ENCODE data around the gene MED26.

The MED26 gene

DNA sequence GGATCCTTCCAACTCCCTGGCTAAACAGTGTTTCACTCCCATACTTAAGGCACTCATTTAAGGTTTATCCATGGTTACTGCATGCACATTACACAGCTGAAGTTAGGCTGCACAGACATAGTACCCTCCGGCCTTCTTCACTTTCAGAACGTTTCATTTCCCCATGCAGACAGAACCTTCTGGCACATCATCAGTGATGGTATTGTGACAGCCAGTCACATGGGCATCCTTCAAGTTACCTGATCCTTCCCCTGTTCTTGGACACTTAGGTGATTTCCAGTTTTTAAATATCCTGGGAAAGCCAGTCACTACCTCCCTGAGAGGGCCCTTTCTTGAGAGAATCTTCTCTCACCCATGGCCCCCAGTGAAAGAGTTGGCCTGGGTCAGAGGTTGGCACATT is 22.8 kb upstream of the MED26 start:
- DNase-seq, result no peak

DNA sequence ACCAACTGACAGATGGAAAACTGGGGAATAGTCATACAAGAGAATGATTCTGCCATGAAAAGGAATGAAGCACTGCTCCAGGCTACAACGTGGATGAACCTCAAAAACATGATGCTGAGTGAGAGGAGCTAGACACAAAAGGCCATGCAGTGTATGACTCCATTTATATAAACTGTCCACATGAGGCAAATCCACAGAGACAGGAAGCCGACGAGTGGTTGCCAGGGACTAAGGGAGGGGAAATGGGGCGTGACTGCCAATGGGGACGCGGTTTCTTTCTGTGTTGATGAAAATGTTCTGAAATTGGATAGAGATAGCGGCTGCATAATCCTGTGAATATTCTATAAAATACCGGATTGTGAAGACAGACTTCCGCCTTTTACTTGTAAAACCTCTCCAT is 21.7 kb upstream of the MED26 start:
- DNase-seq, result peak; percentile 11

DNA sequence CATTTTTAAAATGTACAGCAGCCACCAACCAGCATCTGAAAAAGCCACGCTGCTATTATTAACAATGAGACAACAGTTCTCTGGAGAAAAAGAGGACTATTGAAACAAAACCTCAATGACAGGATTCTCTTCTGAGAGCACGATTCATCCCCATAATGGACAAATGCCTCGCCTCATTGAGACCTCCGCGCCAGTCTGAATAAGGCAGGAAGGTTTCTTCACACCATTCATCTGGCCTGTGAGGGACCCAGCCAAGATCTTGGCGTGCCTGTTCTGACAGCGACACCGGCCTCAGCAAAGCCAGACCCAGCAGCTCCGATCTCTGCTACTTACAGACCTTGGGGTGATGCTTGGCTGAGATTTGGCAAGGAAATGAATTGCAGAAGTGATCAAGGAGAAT is 17.1 kb upstream of the MED26 start:
- no peak for DNase-seq

DNA sequence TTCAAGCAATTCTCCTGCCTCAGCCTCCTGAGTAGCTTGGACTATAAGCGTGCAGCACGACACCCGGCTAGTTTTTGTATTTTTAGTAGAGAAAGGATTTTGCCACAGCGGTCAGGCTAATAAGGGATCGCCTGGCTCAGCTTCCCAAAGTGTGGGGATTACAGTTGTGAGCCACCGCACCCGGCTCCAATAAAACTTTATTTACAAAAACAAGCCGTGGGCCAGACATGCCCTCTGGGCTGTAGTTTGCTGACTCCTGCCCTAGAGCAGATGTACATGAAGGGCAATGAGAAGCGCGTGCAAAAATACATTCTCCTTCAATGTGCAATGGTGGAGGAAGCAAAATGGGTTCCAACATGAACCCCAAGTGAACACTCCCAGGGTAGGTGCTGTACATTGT is 13.7 kb upstream of the MED26 start:
- DNase-seq, result no peak

DNA sequence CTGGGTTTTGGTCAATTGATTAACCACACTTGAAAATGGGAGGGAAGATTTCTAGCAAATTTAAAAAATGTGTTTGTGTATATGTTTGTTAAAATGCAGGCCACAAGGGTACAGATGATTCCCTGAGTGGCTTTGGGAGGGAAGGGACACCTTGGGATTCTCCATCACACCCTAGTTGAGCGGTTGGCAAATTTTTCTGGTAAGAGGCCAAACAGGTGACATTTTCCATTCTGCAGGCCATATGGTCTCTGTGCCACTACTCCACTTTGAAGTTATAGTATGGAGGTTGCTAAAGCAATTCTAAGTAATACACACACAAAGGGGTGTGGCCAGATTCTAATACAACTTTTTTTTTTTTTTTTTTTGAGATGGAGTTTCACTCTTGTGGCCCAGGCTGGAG is 12.9 kb upstream of the MED26 start:
- no peak for DNase-seq

DNA sequence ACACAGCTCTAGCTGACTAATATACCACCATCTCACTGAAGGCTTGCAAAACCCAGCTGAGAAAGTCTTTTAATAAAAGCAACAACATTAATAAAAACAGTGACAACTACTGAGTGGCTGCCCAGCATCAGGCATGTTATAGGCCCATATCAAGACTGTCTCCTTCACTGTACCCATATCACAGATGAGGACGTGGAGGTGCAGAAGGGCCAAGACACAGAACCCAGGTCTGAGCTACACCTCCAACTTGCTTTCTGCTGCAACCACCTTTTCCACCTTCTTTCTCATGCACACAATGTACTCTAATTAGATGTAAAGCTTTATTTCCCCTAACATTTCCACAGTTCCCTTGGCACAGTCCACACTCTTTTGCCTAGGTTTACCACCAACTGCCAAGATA is 10.7 kb upstream of the MED26 start:
- no peak for DNase-seq

DNA sequence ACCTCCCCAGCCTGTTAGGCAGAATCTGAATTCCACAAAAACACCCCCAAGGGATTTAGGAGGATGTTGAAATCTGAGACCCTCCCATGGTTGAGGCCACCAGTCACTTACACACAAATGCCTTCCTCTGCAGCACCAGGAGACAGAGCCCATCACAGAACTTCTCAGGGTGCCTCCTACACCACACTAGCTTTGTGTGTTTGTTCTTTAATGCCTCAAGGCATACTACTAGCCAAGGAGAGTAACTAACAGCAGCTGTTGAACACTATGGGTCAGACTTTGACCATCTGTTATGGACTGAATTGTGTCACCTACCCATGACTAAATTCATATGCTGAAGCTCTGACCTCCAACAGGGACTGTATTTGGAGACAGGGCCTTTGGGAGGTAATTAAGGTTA is 9.5 kb upstream of the MED26 start:
- no peak for DNase-seq

DNA sequence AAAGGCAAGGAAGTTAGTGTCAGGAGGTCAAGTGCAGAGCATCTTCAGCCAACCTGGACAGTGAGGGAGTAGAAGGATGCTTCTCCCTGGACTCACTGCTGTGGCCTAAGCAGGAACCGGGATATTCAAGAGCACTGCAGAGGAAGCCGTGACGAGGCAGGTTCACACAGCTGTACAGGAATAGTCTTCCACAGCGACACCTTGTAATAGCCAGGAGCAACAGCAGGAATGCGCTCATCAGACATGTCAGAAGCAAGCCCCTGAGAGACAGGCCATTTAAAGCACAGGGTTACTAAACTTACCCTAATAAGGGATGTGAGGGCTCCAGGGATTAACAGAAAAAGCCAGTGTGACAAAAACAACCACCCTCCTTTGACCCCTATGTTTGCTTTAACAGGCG is 3.5 kb upstream of the MED26 start:
- no peak for DNase-seq

DNA sequence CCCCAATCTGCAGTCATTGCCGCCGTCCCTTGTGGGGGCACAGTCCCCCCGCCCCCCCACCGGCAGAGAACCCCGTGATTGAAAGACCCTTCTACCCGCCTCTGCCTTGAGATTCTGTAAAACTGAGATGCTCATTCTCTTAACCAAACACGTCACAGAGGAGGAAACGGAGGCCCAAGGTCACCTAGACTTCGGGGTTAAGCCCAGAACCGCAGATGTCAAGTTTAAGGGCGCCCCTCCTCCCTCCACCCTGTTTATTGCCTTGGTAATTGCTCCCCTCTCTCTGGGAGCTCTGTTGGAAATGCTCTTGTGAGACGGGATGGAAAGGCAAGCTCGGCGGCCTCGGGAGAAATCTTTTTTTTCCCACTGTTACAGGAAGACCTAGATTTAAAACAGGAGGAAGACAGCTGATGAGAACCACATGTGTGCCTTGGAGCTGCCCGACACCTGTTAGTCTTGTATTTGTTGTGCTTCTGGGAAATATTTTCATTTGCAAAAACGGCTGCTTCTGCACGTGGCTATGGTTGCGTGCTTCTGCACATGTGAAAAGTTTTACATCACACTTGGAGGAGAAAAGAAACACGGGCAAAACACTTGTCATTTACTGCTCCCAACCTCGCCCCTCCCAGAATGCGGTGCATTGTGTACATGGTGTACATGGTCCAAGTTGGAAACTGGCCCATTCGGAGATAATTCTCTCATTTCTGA is 1.1 kb upstream of the MED26 start:
- DNase-seq, result peak; percentile 50

DNA sequence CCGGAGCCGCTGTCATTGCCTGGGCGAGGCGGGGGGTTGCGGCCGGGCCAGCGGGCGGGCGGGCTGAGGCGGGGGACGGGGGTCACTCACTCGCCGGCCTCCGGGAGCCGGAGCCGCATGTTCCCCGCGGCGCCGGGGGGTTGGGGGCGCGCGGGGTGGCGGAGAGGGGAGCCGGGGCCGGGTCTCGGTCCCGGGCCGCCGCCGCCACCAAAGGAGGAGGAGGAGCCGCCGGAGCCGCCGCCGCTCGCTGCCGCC is 149 bp downstream of the MED26 start:
- no peak for DNase-seq

DNA sequence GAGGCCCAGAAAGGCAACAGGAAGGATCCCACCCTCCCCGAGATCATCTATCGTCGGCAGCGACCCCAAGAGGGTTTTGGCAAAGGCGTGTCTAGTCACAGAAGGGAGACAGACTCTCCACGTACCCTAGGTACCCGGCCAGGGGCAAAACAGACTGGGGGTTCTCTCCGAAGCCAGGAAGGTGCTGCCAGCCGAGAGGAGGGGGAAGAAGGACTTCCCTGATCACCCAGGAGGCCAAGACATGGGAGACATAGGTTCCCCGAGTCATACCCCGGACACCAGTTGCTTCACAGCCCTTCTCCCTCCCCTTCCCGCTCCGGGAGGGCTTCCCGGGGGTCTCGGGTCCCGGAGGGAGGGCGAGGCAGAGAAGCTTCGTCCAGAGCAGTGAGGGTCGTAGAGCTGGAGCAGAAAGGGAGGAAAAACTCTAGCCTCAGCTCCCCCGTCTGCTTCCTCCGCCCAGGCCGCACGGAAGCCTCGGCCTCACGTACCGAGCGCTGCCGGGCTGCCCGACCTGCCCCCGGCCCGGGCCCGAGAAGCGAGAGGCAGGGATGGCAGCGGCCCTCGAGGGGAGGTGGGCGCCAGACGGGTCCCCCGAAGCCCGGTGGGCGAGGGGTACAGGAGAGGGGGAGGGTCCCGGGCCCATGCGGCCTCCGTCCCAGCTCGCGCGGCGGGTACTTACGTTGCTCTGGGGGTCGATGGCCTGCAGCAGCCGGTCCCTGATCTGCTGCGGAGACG is 644 bp downstream of the MED26 start:
- peak; percentile 29 for DNase-seq

DNA sequence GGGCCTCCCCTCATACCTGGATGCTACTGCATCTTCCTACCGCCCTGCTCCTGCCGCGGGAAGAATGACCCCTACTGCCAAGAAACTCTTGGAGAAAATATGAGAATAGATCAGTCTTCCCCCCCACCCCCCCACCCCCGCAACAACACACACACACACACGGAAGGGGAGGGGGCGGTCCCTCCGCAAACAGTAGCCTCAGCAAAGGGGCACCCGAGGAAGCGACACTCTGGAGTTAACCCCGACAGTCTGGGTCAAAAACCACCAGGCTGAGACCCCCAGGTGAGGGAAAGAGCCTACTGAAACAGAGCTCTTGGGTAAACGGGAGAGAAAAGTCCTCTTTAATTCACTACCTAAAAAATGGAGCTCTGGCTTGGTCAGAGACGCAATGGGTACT is 1.2 kb downstream of the MED26 start:
- DNase-seq, result peak; percentile 23

DNA sequence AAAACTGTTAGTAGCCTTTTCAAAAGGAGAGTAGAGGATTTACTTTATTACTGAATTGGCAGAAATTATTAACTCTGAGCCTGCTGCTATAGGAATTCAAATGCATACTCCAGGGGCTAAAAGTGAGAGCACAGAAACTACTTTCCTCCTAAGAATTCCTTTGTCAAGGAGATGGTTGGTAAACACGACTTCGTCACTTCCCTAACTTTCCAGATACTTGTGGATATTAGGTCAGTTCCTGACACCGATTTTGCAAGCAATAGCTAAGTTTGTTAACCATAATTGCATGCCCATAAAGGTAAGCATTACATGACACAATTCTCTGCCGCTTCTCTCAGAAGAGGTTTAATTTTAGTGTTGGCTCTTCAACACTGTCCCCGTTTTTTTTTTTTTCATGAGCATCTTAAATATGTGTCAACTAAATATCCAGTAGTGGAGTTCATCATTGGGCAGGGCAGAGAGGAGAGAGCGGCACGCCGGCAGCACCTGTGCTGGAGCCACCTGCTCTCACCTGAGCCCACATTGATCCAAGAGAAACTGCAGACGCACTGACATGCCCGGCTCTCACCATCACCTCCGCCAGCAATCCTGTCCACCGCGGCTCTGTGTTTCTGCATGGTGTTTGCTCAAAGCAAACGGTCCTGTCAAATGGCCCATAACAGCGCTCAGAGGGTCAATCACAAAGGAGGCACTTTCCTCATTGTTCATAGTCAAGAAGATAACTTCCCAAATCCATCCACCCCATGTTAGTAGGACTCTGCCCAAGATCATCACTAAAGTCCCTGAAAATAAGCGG is 2.6 kb downstream of the MED26 start:
- DNase-seq, result peak; percentile 9

DNA sequence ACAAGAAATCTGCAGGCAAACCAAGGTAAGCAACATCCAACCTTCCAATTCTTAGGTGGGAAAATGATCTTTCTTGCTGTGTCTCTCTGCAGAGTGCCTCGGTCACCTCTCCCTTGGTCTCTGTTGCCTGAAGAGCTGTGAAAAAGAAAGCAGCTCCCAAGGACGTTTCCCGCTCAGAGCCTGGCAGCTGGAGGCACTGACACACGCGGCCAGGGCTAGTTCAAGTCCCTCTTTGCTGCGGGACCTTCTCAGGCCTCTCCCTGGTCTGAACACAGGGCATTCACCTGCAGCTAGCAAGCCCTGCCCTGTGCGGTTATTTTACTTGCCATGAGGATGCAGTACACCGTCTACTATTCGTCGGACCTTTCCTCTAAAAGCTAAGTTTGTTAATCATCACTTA is 3.8 kb downstream of the MED26 start:
- no peak for DNase-seq

DNA sequence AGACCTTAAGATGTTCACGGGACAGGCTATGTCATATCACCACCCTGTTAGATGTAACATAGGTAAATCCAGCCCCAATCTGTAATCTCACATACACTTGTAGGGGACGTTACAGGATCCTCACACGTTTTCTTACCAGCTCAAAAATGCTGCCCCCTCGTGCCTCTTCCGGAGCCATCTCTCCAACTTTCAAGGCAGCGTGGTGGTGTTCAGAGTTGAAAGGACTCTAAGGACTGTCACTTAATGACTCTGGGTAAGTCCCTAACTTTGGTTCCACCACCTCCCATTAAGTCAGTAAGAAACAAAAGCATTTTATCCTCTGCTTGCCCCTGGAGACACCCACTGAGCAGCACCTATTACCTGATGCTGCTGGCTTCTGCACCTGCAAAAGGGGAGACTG is 4.4 kb downstream of the MED26 start:
- DNase-seq, result no peak

DNA sequence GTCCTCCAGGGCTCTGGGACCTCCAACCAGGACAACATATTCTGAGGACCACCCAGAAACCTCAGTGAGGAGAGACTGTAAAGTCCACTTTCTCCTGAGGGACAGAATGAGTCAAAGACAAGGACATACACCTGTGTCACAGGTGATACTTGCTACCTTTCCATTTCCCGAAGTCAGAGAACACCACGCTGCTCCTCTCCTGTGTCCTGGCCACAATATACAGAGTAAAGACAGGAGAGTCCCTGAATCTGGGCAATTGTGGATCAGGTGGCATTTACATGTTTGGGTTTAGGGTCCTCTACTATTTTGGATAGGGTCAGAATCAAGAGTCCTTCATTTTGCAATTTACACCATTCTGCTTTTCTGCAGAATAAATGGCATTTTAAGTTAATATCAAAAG is 4.9 kb downstream of the MED26 start:
- DNase-seq, result no peak

DNA sequence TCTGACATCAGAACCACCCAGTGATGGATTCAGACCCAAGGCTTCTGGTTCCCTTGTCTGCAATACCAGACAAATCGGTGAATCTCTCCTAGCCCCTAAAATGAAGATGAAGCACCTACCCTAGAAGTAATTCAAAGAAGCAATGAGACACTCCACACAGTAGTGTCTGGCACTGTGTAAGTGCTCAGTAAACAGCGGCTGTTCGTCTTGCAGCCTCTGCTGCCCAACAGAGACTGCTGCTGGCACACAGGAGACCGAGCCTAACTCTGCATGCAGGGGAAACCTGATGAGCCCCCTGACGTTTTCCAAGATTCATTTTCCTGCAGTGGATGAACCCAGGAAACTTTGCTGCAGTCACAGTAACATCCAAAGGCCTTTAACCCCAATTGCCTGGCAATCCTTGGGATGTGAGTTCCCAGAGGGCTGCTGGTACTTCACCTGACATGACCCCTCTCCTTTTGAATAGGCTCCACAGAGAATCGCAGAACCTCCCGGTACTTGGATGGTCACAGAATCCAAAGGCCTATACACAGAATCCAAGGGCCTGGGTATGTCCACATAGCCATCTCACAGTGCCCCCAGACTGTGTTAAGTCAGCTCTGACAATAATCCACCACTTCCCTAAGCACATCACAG is 6.7 kb downstream of the MED26 start:
- no peak for DNase-seq

DNA sequence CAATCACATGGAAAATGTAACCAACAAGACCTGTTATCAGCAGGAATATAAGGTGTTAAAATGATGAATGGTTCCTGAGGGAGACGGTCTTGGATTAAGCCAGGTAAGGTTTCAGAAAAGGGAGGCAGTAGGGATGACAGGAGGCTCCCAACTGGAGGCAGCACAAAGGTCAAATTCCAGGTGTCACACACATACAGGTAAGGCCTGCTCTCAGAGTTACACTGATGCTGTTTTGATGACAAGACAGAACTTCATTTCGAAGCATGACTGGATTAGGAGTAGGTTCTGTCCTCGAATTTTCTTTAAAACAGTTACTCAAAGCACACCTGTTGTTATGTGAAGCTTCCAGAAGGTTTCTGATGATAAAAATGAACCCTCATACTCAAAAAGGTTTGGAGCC is 7.4 kb downstream of the MED26 start:
- DNase-seq, result no peak

DNA sequence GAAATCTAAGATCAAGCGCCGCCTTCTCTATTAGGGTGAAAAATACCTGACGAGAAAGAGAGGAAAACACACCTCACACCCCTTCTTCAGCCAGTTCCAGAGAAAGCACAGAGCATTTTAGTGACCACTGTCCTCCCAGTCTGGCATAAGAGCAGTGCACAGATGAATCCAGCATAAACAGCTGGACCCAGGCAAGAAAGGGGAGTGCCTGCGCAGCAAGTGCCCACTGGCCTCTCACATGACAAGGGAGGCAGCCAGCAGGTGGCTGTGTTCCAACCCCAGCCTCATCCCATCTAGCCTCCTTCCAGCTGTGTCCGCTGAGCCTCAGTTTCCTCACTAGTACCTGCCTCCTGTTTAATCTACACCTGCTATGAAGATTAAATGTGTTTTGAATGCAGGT is 8.0 kb downstream of the MED26 start:
- DNase-seq, result no peak

DNA sequence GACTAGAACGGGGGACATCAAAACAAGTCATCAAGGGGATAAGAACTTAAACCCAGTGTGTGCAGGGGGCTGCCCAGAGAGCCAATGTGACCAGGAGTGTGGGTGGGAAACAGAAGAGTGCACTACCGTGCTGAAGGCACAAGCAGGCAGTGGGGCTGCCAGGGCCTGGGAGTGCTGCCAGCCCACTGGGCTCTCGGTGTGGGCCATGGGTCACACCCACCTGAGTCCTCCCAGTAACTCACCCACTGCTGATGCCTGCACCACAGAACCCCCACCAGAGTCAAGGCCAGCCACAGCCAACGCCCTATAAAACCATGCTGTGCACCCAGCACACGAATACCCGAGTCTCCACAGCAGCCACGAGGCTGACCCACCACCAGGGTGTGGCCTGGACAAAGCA is 8.5 kb downstream of the MED26 start:
- no peak for DNase-seq

DNA sequence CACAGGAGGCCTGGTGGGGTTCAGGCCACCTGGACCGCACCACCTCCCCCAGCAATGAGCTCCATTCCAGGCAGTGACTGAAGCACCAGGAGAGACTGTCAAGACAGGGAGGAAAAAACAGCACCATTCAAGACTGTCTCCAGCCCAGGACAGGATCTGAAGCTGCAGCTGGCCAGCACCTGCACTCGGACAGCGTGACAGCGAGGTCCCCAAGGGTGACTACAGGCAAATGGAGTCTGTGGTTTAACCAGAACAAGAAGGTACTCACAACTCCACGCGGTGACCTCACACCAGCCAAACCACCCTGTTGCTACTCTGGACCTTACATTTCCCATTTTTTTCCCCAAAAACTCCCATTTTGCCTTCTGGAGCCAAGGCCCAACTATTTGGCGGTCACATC is 9.8 kb downstream of the MED26 start:
- DNase-seq, result no peak

DNA sequence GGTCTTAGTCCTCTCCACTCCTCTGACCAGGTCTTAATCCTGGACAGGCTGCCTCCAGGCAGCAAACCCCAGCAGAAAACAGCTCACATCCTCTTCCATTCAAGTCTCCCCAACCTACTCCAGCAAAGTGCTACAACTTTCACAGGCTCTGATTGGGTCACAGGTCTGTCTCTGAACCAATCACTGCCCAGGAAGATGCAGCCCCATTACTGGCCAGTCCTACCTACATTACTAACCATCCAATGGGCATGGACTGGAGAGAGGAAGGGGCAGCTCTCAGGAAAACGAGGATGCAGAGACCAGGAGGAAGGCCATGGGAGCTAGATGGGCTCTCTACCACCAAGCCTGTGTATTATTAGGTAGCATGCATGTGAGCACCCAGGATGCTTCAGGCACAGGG is 12.2 kb downstream of the MED26 start:
- no peak for DNase-seq

DNA sequence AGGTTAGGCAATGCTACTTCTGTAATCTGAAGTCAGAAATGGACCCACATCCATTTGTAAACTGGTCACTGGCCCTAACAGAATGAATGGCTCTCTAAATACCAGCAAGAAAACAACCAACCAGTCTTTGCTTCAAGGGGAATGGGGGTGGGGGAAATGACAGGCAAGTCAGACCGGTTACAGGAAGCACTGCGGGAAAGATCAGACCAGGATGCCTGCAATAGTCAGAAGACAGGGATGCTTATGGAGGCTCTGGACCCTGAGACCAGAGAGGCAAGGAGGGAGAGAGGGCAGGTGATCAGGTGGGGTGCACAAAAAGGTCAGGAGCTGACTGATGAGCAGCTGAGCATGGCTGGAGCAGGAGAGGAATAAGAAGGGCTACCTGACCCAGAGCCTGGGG is 13.1 kb downstream of the MED26 start:
- no peak for DNase-seq

DNA sequence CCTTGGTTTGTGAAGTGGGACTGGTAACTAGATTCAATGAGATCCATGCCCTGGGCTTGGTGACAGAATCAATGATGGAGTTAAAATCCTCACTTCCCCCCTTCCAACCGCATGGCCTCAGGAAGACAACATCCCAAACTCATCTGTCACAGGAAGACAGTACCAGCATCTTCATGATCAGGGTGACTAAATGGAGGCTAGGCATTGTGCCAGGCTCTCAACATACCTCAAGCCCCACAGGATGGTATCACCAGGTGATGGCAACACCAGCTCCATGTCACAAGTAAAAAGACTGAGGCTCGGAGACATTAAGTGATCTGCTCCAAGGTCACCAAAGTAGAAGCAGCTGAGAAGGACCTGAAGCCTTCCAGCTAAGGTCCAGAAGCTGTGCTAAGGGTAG is 14.2 kb downstream of the MED26 start:
- DNase-seq, result no peak

Data from DMS53 (cell line).